ENCODE data around the gene AUH. TPM values are rescaled to one million over a fixed set of nuclear protein-coding genes. Genes with fewer than 3 reads are reported as not detected.

AUH gene
- total RNA-seq, 1 experiment from 2014 or later, result 29.0 TPM

GRCh38 chr9:91295357-91295756, 66.4 kb downstream of the AUH start:
- H3K9me2 ChIP-seq (ENCODE audit: insufficient read depth), result no peaks in the 10 kb centered on the region
- intact Hi-C loops (cut with micrococcal nuclease), result no loop called here
- no peak overlapping the region for H3K27ac ChIP-seq (ENCODE audit: low read depth, low read length)
- no peaks in the 10 kb centered on the region for H4K20me1 ChIP-seq (ENCODE audit: insufficient read depth)
- no peak overlapping the region for H2AFZ ChIP-seq (ENCODE audit: low read depth, low read length, poor library complexity, severe bottlenecking)
- ChIA-PET POLR2A (no interaction called here), RAD21 (ENCODE audit: low non-redundant PET in 1 of 2, low total read pairs in 2 of 2, uncharacterized antibody in 2 of 2, unreplicated experiment in 2 of 2) (no interaction called here), CTCF (no interaction called here)
- no peak overlapping the region for H3K4me3 ChIP-seq (replicated peaks in 1 of 2; ENCODE audit: low read depth in 1 of 2, low read length in 2 of 2)
- ATAC-seq (no peak), DNase-seq (ENCODE audit: low read depth, low spot score) (no peak)
- no peaks in the 10 kb centered on the region for H3K9me3 ChIP-seq (ENCODE audit: control insufficient read depth in 1 of 2, insufficient read depth in 1 of 2, low read depth in 1 of 2, low read length in 2 of 2)
- peaks cover 0 to 4% of the 10 kb centered on the region in 2 experiments; a peak in 2 of 4 replicates for H3K4me1 ChIP-seq (ENCODE audit: control insufficient read depth in 1 of 2, insufficient read depth in 2 of 2, low read length in 2 of 2)
- no TSS peak for BruUV-seq (replicated peaks)
- H3K9ac ChIP-seq (ENCODE audit: low read length), result no peak overlapping the region
- no peaks in the 10 kb centered on the region for H3K27me3 ChIP-seq (ENCODE audit: insufficient read depth, low read length)
- no peaks in the 10 kb centered on the region; a peak in 1 of 4 replicates for H3K36me3 ChIP-seq (ENCODE audit: control insufficient read depth in 1 of 2, insufficient read depth in 2 of 2, low read length in 2 of 2)
- TF ChIP-seq SRF (IDR thresholded peaks at IDR 0.05; ENCODE audit: low read depth), result no peak
- TF ChIP-seq ZBTB33 (IDR thresholded peaks at IDR 0.05; ENCODE audit: extremely low read depth, insufficient replicate concordance, low read length), result no peak
- no peak for TF ChIP-seq CTCF (IDR thresholded peaks at IDR 0.05 in 2 of 3, conservative IDR thresholded peaks at IDR 0.05 in 1 of 3; ENCODE audit: borderline replicate concordance in 1 of 3, insufficient read depth in 1 of 3, low read depth in 2 of 3, low read length in 2 of 3)
- TF ChIP-seq ZFX (IDR thresholded peaks at IDR 0.05), result no peak
- no peak for TF ChIP-seq EZH2phosphoT487 (IDR thresholded peaks at IDR 0.05; ENCODE audit: borderline replicate concordance)
- TF ChIP-seq POLR2A (IDR thresholded peaks at IDR 0.05; ENCODE audit: borderline replicate concordance, extremely low read depth, insufficient read depth, insufficient read length), result no peak
- TF ChIP-seq ZNF274 (IDR thresholded peaks at IDR 0.05; ENCODE audit: low read depth, low read length), result no peak
- TF ChIP-seq EGR1 (IDR thresholded peaks at IDR 0.05; ENCODE audit: low read depth), result no peak
- TF ChIP-seq JUND (IDR thresholded peaks at IDR 0.05), result no peak
- no peak overlapping the region for H3K4me2 ChIP-seq (ENCODE audit: low read length)
- no peaks in the 10 kb centered on the region for H3K79me2 ChIP-seq (ENCODE audit: insufficient read depth, low read length)

Measured in HCT116 (cell line).